PC-3 (cell line): ENCODE measurements around the gene FAR2. TPM values are rescaled to one million over a fixed set of nuclear protein-coding genes. Genes with fewer than 3 reads are reported as not detected.

ENCODE experiments used
- ATAC-seq: fragments of 200-7000 bp; cut with Tn5 transposase; 2 replicates; pipeline ENCODE4 v1.9.1; 2020; ENCODE audit warnings: mild to moderate bottlenecking, moderate library complexity
- BruUV-seq: library from RNA; stranded (reverse); fragments of 400-500 nt; replicated peaks from 2 replicates; lab custom pipeline; 2021; lab: Mats Ljungman, UMichigan
- CTCF ChIA-PET: fragments of 300-600 bp; sonication (Branson Sonifier 250); formaldehyde crosslinking; loops from one replicate; lab custom pipeline; 2022; ENCODE audit warnings: antibody characterized with exemption; lab: Charles Lee
- POLR2A ChIA-PET: fragments of 300-600 bp; sonication (Branson Sonifier 250); formaldehyde crosslinking; loops from one replicate; lab custom pipeline; 2022; ENCODE audit warnings: antibody characterized with exemption; ENCODE audit not compliant: unreplicated experiment; lab: Charles Lee
- DNase-seq: peaks from one replicate; pipeline ENCODE4 v3.0.0-alpha.2; 2015
- H2AFZ ChIP-seq: fragments of 300-600 bp; sonication (generic); 2 replicates; pipeline ENCODE4 v1.6.0; 2016; ENCODE audit warnings: antibody characterized with exemption, low read length
- H3F3A ChIP-seq: fragments of 300-600 bp; sonication (generic); one replicate; pipeline ENCODE4 v1.6.0; 2017; ENCODE audit warnings: antibody characterized with exemption, low read length, control low read depth, mild to moderate bottlenecking; ENCODE audit not compliant: unreplicated experiment
- H3K27ac ChIP-seq: fragments of 300-600 bp; sonication (generic); 2 replicates; pipeline ENCODE4 v1.5.1; 2016; ENCODE audit warnings: mild to moderate bottlenecking, low read length
- H3K27me3 ChIP-seq: fragments of 300-600 bp; sonication (generic); 2 replicates; pipeline ENCODE4 v1.6.1; 2016; ENCODE audit warnings: low read length, mixed read lengths
- H3K36me3 ChIP-seq: fragments of 300-600 bp; sonication (generic); 2 replicates; pipeline ENCODE4 v1.6.1; 2016; ENCODE audit warnings: low read depth, mixed run types, low read length, mixed read lengths
- H3K4me1 ChIP-seq: fragments of 300-600 bp; sonication (generic); 2 replicates; pipeline ENCODE4 v1.5.1; 2016; ENCODE audit warnings: low read length; ENCODE audit not compliant: insufficient read depth
- H3K4me2 ChIP-seq: fragments of 300-600 bp; sonication (generic); 2 replicates; pipeline ENCODE4 v1.6.0; 2016; ENCODE audit warnings: low read length
- H3K4me3 ChIP-seq: fragments of 300-600 bp; sonication (generic); 2 replicates; pipeline ENCODE4 v1.5.1; 2016; ENCODE audit warnings: mild to moderate bottlenecking, low read length, mixed read lengths
- H3K79me2 ChIP-seq: fragments of 300-600 bp; sonication (generic); 2 replicates; pipeline ENCODE4 v1.6.1; 2017; ENCODE audit warnings: low read length, mixed read lengths
- H3K9ac ChIP-seq: fragments of 300-600 bp; sonication (generic); 2 replicates; pipeline ENCODE4 v1.6.0; 2016; ENCODE audit warnings: mild to moderate bottlenecking, low read length
- H3K9me2 ChIP-seq: fragments of 300-600 bp; sonication (generic); replicated peaks from 2 replicates; pipeline ENCODE4 v1.6.1; 2016; ENCODE audit warnings: mixed run types, low read length, mixed read lengths
- H3K9me3 ChIP-seq: fragments of 300-600 bp; sonication (generic); 2 replicates; pipeline ENCODE4 v1.6.1; 2016; ENCODE audit warnings: low read length, mixed read lengths
- H4K20me1 ChIP-seq: fragments of 300-600 bp; sonication (generic); 2 replicates; pipeline ENCODE4 v1.6.1; 2016; ENCODE audit warnings: low read length, mixed read lengths
- EZH2 ChIP-seq: fragments of 300-600 bp; sonication (generic); IDR thresholded peaks from one replicate; pipeline ENCODE4 v1.6.1; 2017; ENCODE audit warnings: antibody characterized with exemption, mild to moderate bottlenecking, low read length; ENCODE audit not compliant: unreplicated experiment
- EZH2phosphoT487 ChIP-seq: fragments of 300-600 bp; sonication (generic); IDR thresholded peaks from 2 replicates; pipeline ENCODE4 v1.6.1; 2018; ENCODE audit warnings: mild to moderate bottlenecking, antibody characterized with exemption, low read length, borderline replicate concordance
- intact Hi-C: fragments of 100-400 bp; cut with micrococcal nuclease; formaldehyde crosslinking; loops from 2 replicates; pipeline ENCODE4 v1.9.0; 2023
- total RNA-seq: library from RNA; depleted of rRNA; stranded (reverse); fragments of >200 nt; gene quantifications from 2 replicates; pipeline ENCODE4 v1.2.3, GENCODE V29; 2014
- TF ChIP-seq, protein P1 (sequence below): fragments of 300-600 bp; sonication (generic); conservative IDR thresholded peaks from 2 replicates; pipeline ENCODE4 v1.5.1; 2017; ENCODE audit warnings: antibody characterized with exemption, low read depth, mild to moderate bottlenecking, low read length

Gene FAR2
- total RNA-seq, 1 experiment from 2014 or later, result 10.2 TPM

DNA sequence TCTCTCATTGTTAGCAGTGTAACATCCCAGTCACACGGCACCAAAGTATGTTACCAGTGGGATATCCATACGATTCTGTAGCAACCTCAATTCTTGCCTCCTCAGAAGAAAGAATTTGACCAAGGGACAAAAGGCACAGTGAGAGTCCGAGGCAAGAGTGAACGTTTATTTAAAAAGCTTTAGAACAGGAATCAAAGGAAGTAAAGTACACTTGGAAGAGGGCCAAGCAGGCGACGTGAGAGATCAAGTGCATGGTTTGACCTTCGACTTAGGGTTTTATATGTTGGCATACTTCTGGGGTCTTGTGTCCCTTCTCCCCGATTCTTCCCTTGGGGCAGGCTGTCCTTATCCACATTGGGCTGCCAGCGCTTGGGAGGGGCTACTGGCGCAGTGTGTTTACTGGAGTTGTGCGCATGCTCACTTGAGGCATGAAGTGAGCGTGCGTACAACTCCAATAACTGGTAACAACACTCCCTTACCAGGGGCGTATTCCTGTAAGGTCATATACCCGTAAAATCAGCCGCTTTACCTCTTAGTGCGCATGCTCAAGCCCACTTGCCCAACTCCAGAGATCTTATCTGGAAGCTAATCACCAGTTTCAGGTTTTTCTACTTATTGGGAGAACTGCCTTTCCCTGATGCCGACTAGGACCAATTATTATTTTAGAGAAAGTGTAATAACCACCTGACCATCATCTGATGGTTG lies 71.7 kb downstream of the FAR2 start:
- Histone ChIP-seq H3K79me2 (no peaks in the 10 kb centered on the region), H3K27ac (no peak overlapping the region), H3F3A (no peaks in the 10 kb centered on the region), H3K9me3 (no peaks in the 10 kb centered on the region), H3K4me3 (no peak overlapping the region), H3K9ac (no peak overlapping the region), H3K4me2 (no peak overlapping the region), H3K27me3 (no peaks in the 10 kb centered on the region), H3K9me2 (no peaks in the 10 kb centered on the region), H4K20me1 (no peaks in the 10 kb centered on the region), H2AFZ (no peak overlapping the region), H3K4me1 (peaks cover 10% of the 10 kb centered on the region; the same call in 1 of the 2 replicates), H3K36me3 (no peaks in the 10 kb centered on the region)
- no peak for DNase-seq
- BruUV-seq, result no TSS peak
- ChIA-PET POLR2A (no interaction called here), CTCF (interaction anchor here (1.0 kb wide), 1 partner anchor 21 kb away, joined by 3 read pairs; no protein-coding TSS in a partner anchor)
- no peak for ATAC-seq
- intact Hi-C loops, result no loop called here
- TF ChIP-seq EZH2phosphoT487 (no peak), EZH2 (no peak)
- TF ChIP-seq, protein P1, sequence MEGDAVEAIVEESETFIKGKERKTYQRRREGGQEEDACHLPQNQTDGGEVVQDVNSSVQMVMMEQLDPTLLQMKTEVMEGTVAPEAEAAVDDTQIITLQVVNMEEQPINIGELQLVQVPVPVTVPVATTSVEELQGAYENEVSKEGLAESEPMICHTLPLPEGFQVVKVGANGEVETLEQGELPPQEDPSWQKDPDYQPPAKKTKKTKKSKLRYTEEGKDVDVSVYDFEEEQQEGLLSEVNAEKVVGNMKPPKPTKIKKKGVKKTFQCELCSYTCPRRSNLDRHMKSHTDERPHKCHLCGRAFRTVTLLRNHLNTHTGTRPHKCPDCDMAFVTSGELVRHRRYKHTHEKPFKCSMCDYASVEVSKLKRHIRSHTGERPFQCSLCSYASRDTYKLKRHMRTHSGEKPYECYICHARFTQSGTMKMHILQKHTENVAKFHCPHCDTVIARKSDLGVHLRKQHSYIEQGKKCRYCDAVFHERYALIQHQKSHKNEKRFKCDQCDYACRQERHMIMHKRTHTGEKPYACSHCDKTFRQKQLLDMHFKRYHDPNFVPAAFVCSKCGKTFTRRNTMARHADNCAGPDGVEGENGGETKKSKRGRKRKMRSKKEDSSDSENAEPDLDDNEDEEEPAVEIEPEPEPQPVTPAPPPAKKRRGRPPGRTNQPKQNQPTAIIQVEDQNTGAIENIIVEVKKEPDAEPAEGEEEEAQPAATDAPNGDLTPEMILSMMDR, result no peak

GRCh38 chr12:29222200-29222599 lies 73.1 kb downstream of the FAR2 start:
- Histone ChIP-seq H3K4me3 (no peak overlapping the region), H3K36me3 (no peaks in the 10 kb centered on the region), H3K9me3 (no peaks in the 10 kb centered on the region), H3K4me2 (no peak overlapping the region), H3K4me1 (peaks cover 21% of the 10 kb centered on the region; the same call in 1 of the 2 replicates), H3K9ac (no peak overlapping the region), H3K27me3 (no peaks in the 10 kb centered on the region), H3K9me2 (no peaks in the 10 kb centered on the region), H3K79me2 (no peaks in the 10 kb centered on the region), H4K20me1 (no peaks in the 10 kb centered on the region), H3F3A (no peaks in the 10 kb centered on the region), H2AFZ (no peak overlapping the region), H3K27ac (no peak overlapping the region)
- BruUV-seq, result no TSS peak
- intact Hi-C loops, result no loop called here
- ChIA-PET CTCF (no interaction called here), POLR2A (no interaction called here)
- ATAC-seq (no peak), DNase-seq (no peak)
- TF ChIP-seq, protein P1, result no peak
- TF ChIP-seq EZH2 (no peak), EZH2phosphoT487 (no peak)

DNA sequence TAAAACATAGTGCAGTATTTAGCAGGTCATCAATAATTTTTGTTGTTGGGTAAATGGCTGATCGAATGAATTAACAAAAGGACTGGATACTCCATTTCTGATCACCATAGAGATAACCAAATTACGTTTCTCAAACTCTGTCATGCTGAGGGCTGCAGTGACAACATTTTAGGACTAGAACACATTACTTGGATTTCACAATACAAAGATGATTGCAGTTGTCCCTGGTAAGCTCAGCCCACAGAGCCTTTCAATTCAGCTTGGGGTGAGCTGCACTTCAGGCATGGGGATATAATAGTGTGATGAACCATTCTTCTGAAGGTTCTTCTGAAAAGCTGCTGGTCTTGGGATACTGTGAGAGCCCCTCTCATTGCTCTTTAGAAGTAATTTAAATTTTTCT lies 74.3 kb downstream of the FAR2 start:
- Histone ChIP-seq H3K36me3 (no peaks in the 10 kb centered on the region), H3K27ac (no peak overlapping the region), H3K9ac (no peak overlapping the region), H3K9me3 (no peaks in the 10 kb centered on the region), H3K4me2 (no peak overlapping the region), H4K20me1 (no peaks in the 10 kb centered on the region), H3K4me1 (peaks cover 21% of the 10 kb centered on the region; the same call in 1 of the 2 replicates), H3F3A (no peaks in the 10 kb centered on the region), H3K27me3 (no peaks in the 10 kb centered on the region), H2AFZ (no peak overlapping the region), H3K4me3 (no peak overlapping the region), H3K79me2 (no peaks in the 10 kb centered on the region), H3K9me2 (no peaks in the 10 kb centered on the region)
- ATAC-seq (no peak), DNase-seq (no peak)
- BruUV-seq, result no TSS peak
- POLR2A ChIA-PET, result no interaction called here
- no peak for TF ChIP-seq EZH2phosphoT487
- TF ChIP-seq, protein P1, result no peak
- TF ChIP-seq EZH2, result no peak
- intact Hi-C loops, result no loop called here
- CTCF ChIA-PET, result no interaction called here
